SK-N-MC (cell line): Measurements from ENCODE around the gene CLC.

Experiments
- EZH2 ChIP-seq: fragments of 200-600 bp; sonication (generic); IDR thresholded peaks from one replicate; pipeline ENCODE4 v1.6.1; 2017; ENCODE audit warnings: antibody characterized with exemption
- FOXP2 ChIP-seq: optimal IDR thresholded peaks from 2 replicates; pipeline ENCODE3; 2011; ENCODE audit warnings: mild to moderate bottlenecking, moderate library complexity; ENCODE audit not compliant: insufficient read depth; ENCODE audit errors: extremely low read length, control extremely low read depth
- POLR2AphosphoS5 ChIP-seq: IDR thresholded peaks from 2 replicates; pipeline ENCODE4 v1.6.1; 2012; ENCODE audit warnings: mild to moderate bottlenecking, low read depth, low read length, borderline replicate concordance

GRCh38 chr19:39745643-39746042 lies 7.8 kb upstream of the CLC start:
- TF ChIP-seq FOXP2 (no peak), EZH2 (no peak), POLR2AphosphoS5 (no peak)
